ENCODE results near the gene PEAK1. TPM values are rescaled to one million over a fixed set of nuclear protein-coding genes. Genes with fewer than 3 reads are reported as not detected.
A peak's percentile ranks its signal among the peaks of the same experiment; 100 is the strongest.

The PEAK1 gene
- total and polyA plus RNA-seq, 2 donors (not counting 3 experiments of a cell fraction or from before 2014, with no cell fraction given) = 17.9 to 91.9 TPM

DNA sequence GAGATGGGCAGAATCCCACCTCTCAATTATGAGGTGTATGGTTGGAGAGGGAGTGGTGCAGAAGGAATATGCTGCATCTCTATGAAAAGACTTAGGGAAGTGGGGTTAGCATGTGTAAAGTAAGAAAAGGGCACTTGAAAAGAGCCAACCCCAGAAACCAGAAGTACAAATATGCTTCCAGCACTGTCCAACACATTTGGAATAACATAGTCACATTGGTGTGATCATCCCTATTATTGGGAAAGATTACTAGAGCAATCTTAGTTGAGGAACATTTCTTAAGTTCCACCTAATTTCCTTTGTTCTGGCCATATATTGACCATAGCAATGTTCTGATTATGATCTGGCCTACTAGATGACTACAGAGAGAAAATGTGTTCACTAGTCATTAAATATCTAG, 35.0 kb upstream of the PEAK1 start:
- FAIRE-seq = no peak
- no TSS peak for BruUV-seq (replicated peaks)
- Histone ChIP-seq H3K4me2 (ENCODE audit: insufficient read depth, low read length) (peak overlapping the region; percentile 84), H3K27me3 (ENCODE audit: control insufficient read depth in 2 of 2, insufficient read depth in 2 of 2, low read length in 2 of 2) (no peaks in the 10 kb centered on the region), H3K36me3 (ENCODE audit: control insufficient read depth in 2 of 2, extremely low read depth in 1 of 2, insufficient read depth in 2 of 2, low read length in 2 of 2) (no peaks in the 10 kb centered on the region), H3K9me3 (replicated peaks; ENCODE audit: control insufficient read depth, insufficient read depth, low read length) (no peaks in the 10 kb centered on the region), H3K4me3 (replicated peaks in 1 of 3; ENCODE audit: insufficient read depth in 1 of 3, low read depth in 1 of 3, low read length in 3 of 3) (no peak overlapping the region), H2AFZ (ENCODE audit: low read depth, low read length) (no peak overlapping the region), H4K20me1 (replicated peaks; ENCODE audit: control insufficient read depth, extremely low read depth, insufficient read depth, low read length) (no peaks in the 10 kb centered on the region), H3K9me1 (replicated peaks; ENCODE audit: control insufficient read depth, extremely low read depth, insufficient read depth, low read length) (no peaks in the 10 kb centered on the region), H3K9ac (replicated peaks; ENCODE audit: extremely low read depth, insufficient read depth, low read length) (peak overlapping the region; percentile 73), H3K4me1 (ENCODE audit: control insufficient read depth, extremely low read depth, insufficient read depth, low read length) (peaks cover 54% of the 10 kb centered on the region), H3K79me2 (ENCODE audit: control insufficient read depth, insufficient read depth, low read length) (peaks cover 3% of the 10 kb centered on the region), H3K27ac (ENCODE audit: insufficient read depth, low read depth, low read length) (peak overlapping the region; percentile 96)
- intact Hi-C loops (cut with micrococcal nuclease) (loop anchor here (1.0 kb wide), 1 partner anchor 267 kb away; no protein-coding TSS in a partner anchor), dilution Hi-C loops (cut with MboI; ENCODE audit: extremely low pct_ligation_motif_present, low sequenced_read_pairs) (no loop called here)
- ChIA-PET POLR2A (no interaction called here), CTCF (interaction anchor here (1.3 kb wide), 1 partner anchor 13 kb away, joined by 3 read pairs; no protein-coding TSS in a partner anchor)
- DNase-seq (ENCODE audit: low read depth, low spot score) = peak; percentile 13
- TF ChIP-seq, protein P1, sequence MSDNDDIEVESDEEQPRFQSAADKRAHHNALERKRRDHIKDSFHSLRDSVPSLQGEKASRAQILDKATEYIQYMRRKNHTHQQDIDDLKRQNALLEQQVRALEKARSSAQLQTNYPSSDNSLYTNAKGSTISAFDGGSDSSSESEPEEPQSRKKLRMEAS (IDR thresholded peaks at IDR 0.05; ENCODE audit: insufficient read depth, insufficient read length) = no peak
- TF ChIP-seq, protein P2, sequence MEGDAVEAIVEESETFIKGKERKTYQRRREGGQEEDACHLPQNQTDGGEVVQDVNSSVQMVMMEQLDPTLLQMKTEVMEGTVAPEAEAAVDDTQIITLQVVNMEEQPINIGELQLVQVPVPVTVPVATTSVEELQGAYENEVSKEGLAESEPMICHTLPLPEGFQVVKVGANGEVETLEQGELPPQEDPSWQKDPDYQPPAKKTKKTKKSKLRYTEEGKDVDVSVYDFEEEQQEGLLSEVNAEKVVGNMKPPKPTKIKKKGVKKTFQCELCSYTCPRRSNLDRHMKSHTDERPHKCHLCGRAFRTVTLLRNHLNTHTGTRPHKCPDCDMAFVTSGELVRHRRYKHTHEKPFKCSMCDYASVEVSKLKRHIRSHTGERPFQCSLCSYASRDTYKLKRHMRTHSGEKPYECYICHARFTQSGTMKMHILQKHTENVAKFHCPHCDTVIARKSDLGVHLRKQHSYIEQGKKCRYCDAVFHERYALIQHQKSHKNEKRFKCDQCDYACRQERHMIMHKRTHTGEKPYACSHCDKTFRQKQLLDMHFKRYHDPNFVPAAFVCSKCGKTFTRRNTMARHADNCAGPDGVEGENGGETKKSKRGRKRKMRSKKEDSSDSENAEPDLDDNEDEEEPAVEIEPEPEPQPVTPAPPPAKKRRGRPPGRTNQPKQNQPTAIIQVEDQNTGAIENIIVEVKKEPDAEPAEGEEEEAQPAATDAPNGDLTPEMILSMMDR (IDR thresholded peaks at IDR 0.05; ENCODE audit: extremely low read depth in 1 of 2, insufficient read depth in 1 of 2, low read depth in 1 of 2, low read length in 2 of 2) = no peak
- TF ChIP-seq POLR2A (IDR thresholded peaks at IDR 0.05; ENCODE audit: low read depth, low read length) = no peak
- no peak for TF ChIP-seq POLR2AphosphoS5 (IDR thresholded peaks at IDR 0.05; ENCODE audit: insufficient read depth, low read depth, low read length)
- no peak for TF ChIP-seq GATA2 (IDR thresholded peaks at IDR 0.05; ENCODE audit: insufficient read depth, insufficient read length, low read depth, low read length)
- TF ChIP-seq FOS (IDR thresholded peaks at IDR 0.05; ENCODE audit: borderline replicate concordance, insufficient read depth, low read length) = no peak
- no peak for TF ChIP-seq MYC (IDR thresholded peaks at IDR 0.05; ENCODE audit: low read depth, low read length)
- no peak for TF ChIP-seq JUN (IDR thresholded peaks at IDR 0.05; ENCODE audit: borderline replicate concordance, insufficient read depth, insufficient read length, low read depth)
- TF ChIP-seq EZH2 (IDR thresholded peaks at IDR 0.05; ENCODE audit: borderline replicate concordance, low read depth, low read length, severe bottlenecking) = no peak
